H1 (cell line): ENCODE results near the gene ALDH3B1. TPM values are rescaled to one million over a fixed set of nuclear protein-coding genes. Genes with fewer than 3 reads are reported as not detected.
A peak's percentile ranks its signal among the peaks of the same experiment; 100 is the strongest.

Source experiments
- CTCF ChIA-PET: fragments of 300-600 bp; sonication (Branson Sonifier 250); formaldehyde crosslinking; loops from one replicate; lab custom pipeline; 2021; ENCODE audit not compliant: partially characterized antibody; lab: Charles Lee
- POLR2A ChIA-PET: fragments of 300-600 bp; sonication (Branson Sonifier 250); formaldehyde crosslinking; loops from one replicate; lab custom pipeline; 2021; ENCODE audit warnings: inconsistent platforms; ENCODE audit not compliant: partially characterized antibody; lab: Charles Lee
- DNase-seq, 2 experiments: peaks; one replicate each; pipeline versions ENCODE4 v3.0.0 to v3.0.0-alpha.2; 2010 to 2022; ENCODE audit warnings: low spot score in 2 of 2, low read depth in 1 of 2, mixed read lengths in 1 of 2
- FAIRE-seq: peaks from 2 replicates; lab custom pipeline; 2011; peaks lifted over from hg19 to GRCh38; lab: Jason Lieb, UNC
- H2AFZ ChIP-seq: 2 replicates; pipeline ENCODE4 v1.8.1; 2012; ENCODE audit warnings: low read length, inconsistent platforms
- H2AK5ac ChIP-seq: 2 replicates; pipeline ENCODE4 v1.6.1; 2013; ENCODE audit warnings: low read depth, low read length
- H2BK120ac ChIP-seq: replicated peaks from 2 replicates; pipeline ENCODE3; 2013; ENCODE audit warnings: low read depth, low read length, inconsistent platforms
- H2BK12ac ChIP-seq: 2 replicates; pipeline ENCODE4 v1.6.1; 2013; ENCODE audit warnings: low read depth, low read length
- H2BK15ac ChIP-seq: 2 replicates; pipeline ENCODE4 v1.6.1; 2013; ENCODE audit warnings: low read length
- H2BK20ac ChIP-seq: 2 replicates; pipeline ENCODE4 v1.6.1; 2013; ENCODE audit warnings: low read length
- H2BK5ac ChIP-seq: 2 replicates; pipeline ENCODE4 v1.6.1; 2013; ENCODE audit warnings: low read depth, low read length
- H3K14ac ChIP-seq: 2 replicates; pipeline ENCODE4 v1.6.1; 2013; ENCODE audit warnings: inconsistent platforms; ENCODE audit not compliant: insufficient read length
- H3K18ac ChIP-seq: 2 replicates; pipeline ENCODE4 v1.6.1; 2013; ENCODE audit warnings: low read length; ENCODE audit errors: extremely low read depth
- H3K23ac ChIP-seq: 2 replicates; pipeline ENCODE4 v1.6.1; 2013; ENCODE audit warnings: inconsistent platforms; ENCODE audit not compliant: insufficient read length
- H3K23me2 ChIP-seq: 2 replicates; pipeline ENCODE4 v1.6.1; 2013; ENCODE audit warnings: low read depth, low read length
- H3K27ac ChIP-seq: 2 replicates; pipeline ENCODE4 v1.6.1; 2011; ENCODE audit warnings: low read depth, low read length, inconsistent platforms
- H3K27me3 ChIP-seq, 4 experiments: replicated peaks in 1 of 4; 1 replicate in 1 of 4; 2 replicates in 3 of 4; pipeline versions ENCODE4 v1.6.1 to v1.8.1; 2011 to 2013; ENCODE audit warnings: low read length in 3 of 4, mild to moderate bottlenecking in 3 of 4, inconsistent platforms in 2 of 4, mixed read lengths in 2 of 4, moderate library complexity in 1 of 4; ENCODE audit not compliant: control insufficient read depth in 3 of 4, insufficient read depth in 3 of 4; ENCODE audit errors: extremely low read depth in 1 of 4
- H3K36me3 ChIP-seq, 4 experiments: 2 replicates each; pipeline versions ENCODE4 v1.6.1 to v1.8.1; 2011 to 2013; ENCODE audit warnings: mild to moderate bottlenecking in 4 of 4, low read length in 3 of 4, moderate library complexity in 2 of 4, control low read depth in 1 of 4, inconsistent platforms in 1 of 4; ENCODE audit not compliant: insufficient read depth in 4 of 4, control insufficient read depth in 2 of 4
- H3K4ac ChIP-seq: replicated peaks from 2 replicates; pipeline ENCODE3; 2013; ENCODE audit warnings: low read length, low read depth, mixed read lengths, inconsistent platforms; ENCODE audit not compliant: insufficient read length
- H3K4me1 ChIP-seq, 4 experiments: replicated peaks in 1 of 4; 1 replicate in 1 of 4; 2 replicates in 3 of 4; pipeline versions ENCODE4 v1.6.1 to v1.8.1; 2011 to 2013; ENCODE audit warnings: low read length in 3 of 4, inconsistent platforms in 2 of 4, mixed read lengths in 1 of 4; ENCODE audit not compliant: insufficient read depth in 4 of 4, control insufficient read depth in 3 of 4
- H3K4me2 ChIP-seq, 2 experiments: 2 replicates each; pipeline versions ENCODE4 v1.6.1 to v1.8.1; 2011 to 2013; ENCODE audit warnings: low read depth in 2 of 2, low read length in 2 of 2, control low read depth in 1 of 2, inconsistent platforms in 1 of 2, mild to moderate bottlenecking in 1 of 2; ENCODE audit not compliant: insufficient read depth in 1 of 2
- H3K4me3 ChIP-seq, 4 experiments: fragments of 200-600, 300-600 bp in 1 of 4; sonication (generic), shearing (Covaris generic), sonication (Bioruptor Twin) in 1 of 4; 2 replicates each; pipeline versions ENCODE4 v1.5.1 to v1.8.1; 2011 to 2016; ENCODE audit warnings: low read length in 4 of 4, low read depth in 3 of 4, control low read depth in 2 of 4, inconsistent platforms in 2 of 4, mild to moderate bottlenecking in 2 of 4, mixed read lengths in 1 of 4, moderate library complexity in 1 of 4; ENCODE audit not compliant: insufficient read depth in 2 of 4; ENCODE audit errors: extremely low read depth in 1 of 4
- H3K56ac ChIP-seq: replicated peaks from 2 replicates; pipeline ENCODE3; 2013; ENCODE audit warnings: low read depth, mild to moderate bottlenecking, mixed read lengths, low read length, inconsistent platforms; ENCODE audit not compliant: insufficient read length
- H3K79me1 ChIP-seq: 2 replicates; pipeline ENCODE4 v1.6.1; 2013; ENCODE audit warnings: low read depth, low read length, control low read depth
- H3K79me2 ChIP-seq, 2 experiments: 2 replicates each; pipeline versions ENCODE4 v1.6.1 to v1.8.1; 2012 to 2013; ENCODE audit warnings: low read length in 2 of 2, mild to moderate bottlenecking in 2 of 2, inconsistent platforms in 1 of 2; ENCODE audit not compliant: insufficient read depth in 2 of 2, control insufficient read depth in 1 of 2
- H3K9ac ChIP-seq, 4 experiments: replicated peaks in 1 of 4; 1 replicate in 1 of 4; 2 replicates in 3 of 4; pipeline versions ENCODE4 v1.6.1 to v1.8.1; 2011 to 2013; ENCODE audit warnings: low read depth in 3 of 4, low read length in 3 of 4, control low read depth in 2 of 4, mild to moderate bottlenecking in 2 of 4, moderate library complexity in 2 of 4, inconsistent platforms in 1 of 4; ENCODE audit errors: extremely low read depth in 1 of 4
- H3K9me3 ChIP-seq, 2 experiments: 2 replicates each; pipeline versions ENCODE4 v1.6.1 to v1.8.1; 2012 to 2013; ENCODE audit warnings: mild to moderate bottlenecking in 2 of 2, moderate library complexity in 2 of 2, control low read depth in 1 of 2, inconsistent platforms in 1 of 2, low read depth in 1 of 2, low read length in 1 of 2, mixed read lengths in 1 of 2; ENCODE audit not compliant: insufficient read depth in 2 of 2
- H4K20me1 ChIP-seq, 2 experiments: replicated peaks in 1 of 2; 2 replicates each; pipeline versions ENCODE3 to v1.8.1; 2011 to 2013; ENCODE audit warnings: inconsistent platforms in 2 of 2, low read length in 2 of 2, mild to moderate bottlenecking in 1 of 2; ENCODE audit not compliant: insufficient read depth in 2 of 2, control insufficient read depth in 1 of 2
- H4K5ac ChIP-seq: 2 replicates; pipeline ENCODE4 v1.6.1; 2013; ENCODE audit warnings: low read length, low read depth, mixed read lengths, inconsistent platforms; ENCODE audit not compliant: insufficient read length
- H4K8ac ChIP-seq: 2 replicates; pipeline ENCODE4 v1.8.0; 2013; ENCODE audit warnings: mild to moderate bottlenecking, moderate library complexity, low read length, inconsistent platforms; ENCODE audit not compliant: insufficient read depth; ENCODE audit errors: extremely low read depth
- H4K91ac ChIP-seq: replicated peaks from 2 replicates; pipeline ENCODE3; 2013; ENCODE audit warnings: low read length, mixed read lengths, inconsistent platforms; ENCODE audit not compliant: insufficient read length
- CBX5 ChIP-seq: fragments of 300-800, 300-1000 bp; sonication (generic); IDR thresholded peaks from 2 replicates; pipeline ENCODE4 v1.7.1; 2016; ENCODE audit warnings: antibody characterized with exemption, low read length, low read depth
- CBX8 ChIP-seq: fragments of 300-800, 300-1000 bp; sonication (generic); IDR thresholded peaks from 2 replicates; pipeline ENCODE4 v1.7.1; 2016; ENCODE audit warnings: low read depth, low read length, borderline replicate concordance
- GABPA ChIP-seq: IDR thresholded peaks from 2 replicates; pipeline ENCODE4 v1.6.1; 2011; ENCODE audit warnings: mild to moderate bottlenecking, low read length, moderate library complexity, borderline replicate concordance; ENCODE audit not compliant: insufficient read depth
- HDAC6 ChIP-seq: IDR thresholded peaks from one replicate; pipeline ENCODE4 v1.7.1; 2012; ENCODE audit warnings: low read depth, mild to moderate bottlenecking, inconsistent platforms, low read length, moderate library complexity
- JUN ChIP-seq: IDR thresholded peaks from 2 replicates; pipeline ENCODE4 v1.6.1; 2011; ENCODE audit warnings: low read depth, mild to moderate bottlenecking, improper control_type of control experiment, low read length
- NANOG ChIP-seq: IDR thresholded peaks from 2 replicates; pipeline ENCODE4 v1.6.1; 2011; ENCODE audit warnings: low read length, low read depth, mild to moderate bottlenecking, inconsistent platforms; ENCODE audit not compliant: insufficient read depth, poor library complexity, severe bottlenecking
- SIN3A ChIP-seq, 2 experiments: IDR thresholded peaks in 1 of 2; conservative IDR thresholded peaks in 1 of 2; 2 replicates each; pipeline ENCODE4 v1.6.1; 2011 to 2012; ENCODE audit warnings: low read length in 2 of 2, improper control_type of control experiment in 1 of 2, low read depth in 1 of 2, mild to moderate bottlenecking in 1 of 2
- USF2 ChIP-seq: IDR thresholded peaks from 2 replicates; pipeline ENCODE4 v1.6.1; 2011; ENCODE audit warnings: low read length, improper control_type of control experiment
- YY1 ChIP-seq: IDR thresholded peaks from 2 replicates; pipeline ENCODE4 v1.6.1; 2011; ENCODE audit warnings: low read depth, mild to moderate bottlenecking, low read length
- WGBS, 2 experiments: shearing (Covaris generic) in 1 of 2; methylation state at CpG; one replicate each; pipeline versions ENCODE4 v1.1.6 to v1.1.7; 2013 to 2015; ENCODE audit warnings: low lambda C conversion rate in 2 of 2, mixed read lengths in 2 of 2, inconsistent platforms in 1 of 2, low coverage in 1 of 2, missing lambda C conversion rate in 1 of 2; ENCODE audit not compliant: insufficient replicate concordance in 2 of 2, insufficient coverage in 1 of 2, insufficient read length in 1 of 2; ENCODE audit errors: extremely low coverage in 1 of 2, missing lambda C conversion rate in 1 of 2; 5-methylcytosine and 5-hydroxymethylcytosine counted together
- polyA plus RNA-seq, 7 experiments: library from polyadenylated mRNA; depleted of rRNA in 3 of 7; stranded (reverse) in 5 of 7; unstranded in 2 of 7; fragments of >200 nt in 5 of 7; fragments of 200-250 nt in 2 of 7; gene quantifications; 1 replicate in 5 of 7; 2 replicates in 1 of 7; 4 replicates in 1 of 7; pipeline versions ENCODE4 v1.2.1 to v1.2.3, GENCODE V29; 2011 to 2013; ENCODE audit warnings: missing spikeins in 2 of 7, mixed read lengths in 2 of 7
- total RNA-seq: library from RNA; stranded (reverse); fragmentation: NEBNext Ultra II Directional; extraction: Animal tissue kit (Norgen Biotek cat#: 25700); gene quantifications from 2 replicates; pipeline ENCODE4 v1.2.1, GENCODE V29; 2021

Gene ALDH3B1
- total and polyA plus RNA-seq, 2 of the 8 experiments (the other 6 are each of a cell fraction or from before 2014, with no cell fraction given) = 0.32 to 0.47 TPM

- no peak overlapping the region for H3K4me2 ChIP-seq
- H4K8ac ChIP-seq = peak overlapping the region; percentile 45
- H3K9me3 ChIP-seq = no peaks in the 10 kb centered on the region
- no peak overlapping the region for H3K9ac ChIP-seq
- no peak overlapping the region for H2AFZ ChIP-seq
- H4K91ac ChIP-seq = no peak overlapping the region
- H3K18ac ChIP-seq = no peak overlapping the region
- CTCF ChIA-PET = interaction anchor here (0.9 to 1.1 kb wide), 2 partner anchors 28 to 157 kb away, joined by 3 to 4 read pairs; no protein-coding TSS in a partner anchor
- no peak for FAIRE-seq
- H3K56ac ChIP-seq = no peak overlapping the region
- H3K4me3 ChIP-seq = no peak overlapping the region
- H2BK120ac ChIP-seq = no peak overlapping the region
- no peak overlapping the region for H3K23ac ChIP-seq
- no peak overlapping the region for H3K14ac ChIP-seq
- no peak overlapping the region for H2BK15ac ChIP-seq
- no peak overlapping the region for H3K4ac ChIP-seq
- 87% methylated on average over 35 of the region's 35 CpGs; no CpG with 5 or more reads in 1 of the 2 experiments for WGBS, 2 experiments
- no peak overlapping the region for H2BK5ac ChIP-seq
- no peak overlapping the region for H2BK20ac ChIP-seq
- peaks cover 3% of the 10 kb centered on the region; the same call in 1 of the 2 replicates for H3K79me1 ChIP-seq
- no peak overlapping the region for H2BK12ac ChIP-seq
- no peaks in the 10 kb centered on the region for H3K23me2 ChIP-seq
- H3K4me1 ChIP-seq = peaks cover 0 to 12% (median 6%) of the 10 kb centered on the region in 4 experiments; a peak in 5 of 7 replicates
- H3K79me2 ChIP-seq = no peaks in the 10 kb centered on the region
- POLR2A ChIA-PET = interaction anchor here (10.8 kb wide), 1 partner anchor 13 kb away, joined by 183 read pairs; the partner anchor contains the start of genes NDUFS8 and TCIRG1
- H4K20me1 ChIP-seq = peaks cover 0 to 12% of the 10 kb centered on the region in 2 experiments
- no peak for TF ChIP-seq GABPA
- TF ChIP-seq JUN = no peak
- TF ChIP-seq CBX8 = no peak
- no peak for TF ChIP-seq HDAC6
- TF ChIP-seq CBX5 = no peak
- TF ChIP-seq USF2 = no peak
- TF ChIP-seq NANOG = no peak
- no peak for TF ChIP-seq YY1
- no peak for TF ChIP-seq SIN3A (conservative IDR thresholded peaks at IDR 0.05 in 1 of 2, IDR thresholded peaks at IDR 0.05 in 1 of 2; ENCODE audit: low read depth in 1 of 2, low read length in 2 of 2)
- no peak overlapping the region for H3K27ac ChIP-seq
- peaks cover 0 to 6% (median 2%) of the 10 kb centered on the region in 4 experiments; a peak in 3 of 8 replicates for H3K36me3 ChIP-seq
- no peaks in the 10 kb centered on the region for H3K27me3 ChIP-seq
- no peak overlapping the region for H4K5ac ChIP-seq
- H2AK5ac ChIP-seq = no peak overlapping the region
- no peak for DNase-seq
Measured at GRCh38 chr11:68048681-68049508, 38.8 kb downstream of the ALDH3B1 start.
